Astrocyte of the spinal cord (primary cell): Measurements from ENCODE around the gene SS18L1.

Experiments used
- DNase-seq: peaks from one replicate; pipeline ENCODE4 v3.0.0; 2011; ENCODE audit warnings: low read depth, low spot score
- H3K4me3 ChIP-seq: 2 replicates; pipeline ENCODE4 v1.5.1; 2011; ENCODE audit warnings: low read depth, mild to moderate bottlenecking, low read length, moderate library complexity
- in situ Hi-C: cut with HindIII; loops from 2 replicates; pipeline ENCODE4 v1.10.0; 2017; ENCODE audit warnings: low sequenced_read_pairs
- TF ChIP-seq, protein P1 (sequence below): IDR thresholded peaks from 2 replicates; pipeline ENCODE4 v1.5.1; 2012; ENCODE audit warnings: low read depth, mild to moderate bottlenecking, low read length, inconsistent platforms

The SS18L1 gene

DNA sequence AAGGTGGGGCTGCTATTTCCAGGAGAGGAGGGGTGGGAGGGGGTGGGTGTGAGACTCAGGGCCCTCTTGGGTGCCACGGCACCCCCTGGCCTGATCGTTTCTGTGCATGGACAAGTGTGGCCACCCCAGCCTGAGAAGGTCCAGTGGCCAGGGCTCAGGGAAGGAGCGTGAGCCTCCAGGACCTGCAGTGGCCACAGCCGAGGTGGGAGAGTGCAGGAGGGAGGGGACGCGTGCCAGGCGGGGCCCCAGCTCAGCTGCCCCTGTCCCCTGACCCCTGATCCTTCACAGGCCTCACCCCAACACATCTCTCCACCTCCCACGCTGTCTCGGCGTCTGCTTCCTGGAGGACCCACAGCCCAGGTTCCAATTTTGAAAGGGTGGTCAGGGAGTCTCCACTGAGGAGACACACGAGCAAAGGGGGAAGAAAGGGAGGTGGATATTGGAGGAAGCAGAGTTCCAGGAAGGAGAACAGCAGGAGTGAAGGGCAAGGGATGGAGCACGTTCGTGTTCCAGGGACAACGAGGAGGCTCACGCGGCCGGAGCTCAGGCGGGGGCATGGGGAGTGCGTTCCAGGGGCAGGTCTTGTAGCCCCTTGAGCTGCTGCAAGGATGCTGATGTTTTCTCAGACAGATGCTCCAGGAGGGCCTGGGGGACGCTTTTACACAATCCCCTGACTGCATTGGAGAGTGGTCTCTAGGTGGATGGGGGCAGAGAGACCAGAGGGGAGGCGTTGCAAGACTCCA, 80.7 kb downstream of the SS18L1 start:
- in situ Hi-C loops = no loop called here
- TF ChIP-seq, protein P1, sequence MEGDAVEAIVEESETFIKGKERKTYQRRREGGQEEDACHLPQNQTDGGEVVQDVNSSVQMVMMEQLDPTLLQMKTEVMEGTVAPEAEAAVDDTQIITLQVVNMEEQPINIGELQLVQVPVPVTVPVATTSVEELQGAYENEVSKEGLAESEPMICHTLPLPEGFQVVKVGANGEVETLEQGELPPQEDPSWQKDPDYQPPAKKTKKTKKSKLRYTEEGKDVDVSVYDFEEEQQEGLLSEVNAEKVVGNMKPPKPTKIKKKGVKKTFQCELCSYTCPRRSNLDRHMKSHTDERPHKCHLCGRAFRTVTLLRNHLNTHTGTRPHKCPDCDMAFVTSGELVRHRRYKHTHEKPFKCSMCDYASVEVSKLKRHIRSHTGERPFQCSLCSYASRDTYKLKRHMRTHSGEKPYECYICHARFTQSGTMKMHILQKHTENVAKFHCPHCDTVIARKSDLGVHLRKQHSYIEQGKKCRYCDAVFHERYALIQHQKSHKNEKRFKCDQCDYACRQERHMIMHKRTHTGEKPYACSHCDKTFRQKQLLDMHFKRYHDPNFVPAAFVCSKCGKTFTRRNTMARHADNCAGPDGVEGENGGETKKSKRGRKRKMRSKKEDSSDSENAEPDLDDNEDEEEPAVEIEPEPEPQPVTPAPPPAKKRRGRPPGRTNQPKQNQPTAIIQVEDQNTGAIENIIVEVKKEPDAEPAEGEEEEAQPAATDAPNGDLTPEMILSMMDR = no peak
- DNase-seq = no peak
- H3K4me3 ChIP-seq = no peak overlapping the region

DNA sequence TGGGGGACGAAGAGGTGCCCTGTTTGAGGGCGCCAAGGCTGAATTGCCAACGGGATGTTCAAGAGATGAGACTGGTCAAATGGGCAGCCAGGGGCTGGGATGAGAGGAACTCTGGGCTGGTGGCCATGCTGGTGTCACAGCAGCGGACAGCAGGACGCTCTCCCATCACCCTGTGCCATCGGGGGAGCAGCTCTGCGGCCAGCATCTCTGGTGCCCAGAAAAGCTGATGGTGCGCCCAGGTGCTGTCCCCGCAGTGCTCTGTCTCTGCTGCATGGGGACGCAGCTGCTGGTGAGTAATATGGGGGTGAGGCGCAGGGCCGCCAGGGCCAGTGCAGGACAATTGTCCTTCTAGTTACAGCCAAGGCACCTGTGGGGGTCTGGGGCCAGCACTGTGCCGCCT, 81.5 kb downstream of the SS18L1 start:
- TF ChIP-seq, protein P1 = no peak
- no peak overlapping the region for H3K4me3 ChIP-seq
- in situ Hi-C loops = no loop called here
- DNase-seq = no peak

DNA sequence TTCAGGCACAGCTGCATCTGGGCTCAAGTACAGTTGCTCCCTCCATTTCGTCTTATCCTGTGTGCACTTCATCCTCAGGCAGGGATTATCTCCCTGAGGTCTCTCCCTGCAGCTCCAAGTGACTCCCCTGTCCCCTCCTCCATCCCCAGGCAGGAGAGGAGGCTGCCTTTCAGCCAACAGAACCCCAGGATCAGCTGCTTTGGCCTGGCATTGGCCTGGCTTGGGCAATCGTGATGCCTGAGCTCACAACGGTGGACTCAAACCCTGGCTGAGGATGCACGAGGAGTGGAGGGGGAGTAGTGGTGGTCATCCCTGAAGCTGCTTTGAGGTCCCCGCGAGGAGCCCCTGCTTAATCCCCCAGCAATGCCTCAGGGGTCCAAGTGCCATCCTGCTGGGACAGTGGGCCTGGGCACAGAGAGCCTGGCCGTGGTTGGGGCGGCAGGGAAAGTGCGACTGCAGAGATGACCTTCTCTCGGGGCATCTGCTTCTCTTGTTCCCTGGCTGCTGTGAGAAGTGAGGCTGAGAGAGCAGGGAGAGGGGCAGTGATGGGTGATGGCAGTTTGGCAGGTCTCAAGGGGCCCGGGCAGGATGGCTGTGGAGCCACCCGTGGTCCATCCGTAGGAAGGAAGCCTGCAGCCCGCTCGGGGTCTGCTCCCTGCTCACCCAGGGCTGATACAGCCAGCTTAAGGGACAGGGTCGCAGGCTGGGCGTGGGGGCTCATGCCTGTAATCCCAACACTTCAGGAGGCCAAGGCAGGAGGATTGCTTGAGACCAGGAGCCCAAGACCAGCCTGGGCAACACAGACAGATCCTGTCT, 82.5 kb downstream of the SS18L1 start:
- DNase-seq = no peak
- no peak overlapping the region for H3K4me3 ChIP-seq
- in situ Hi-C loops = no loop called here
- TF ChIP-seq, protein P1 = no peak

DNA sequence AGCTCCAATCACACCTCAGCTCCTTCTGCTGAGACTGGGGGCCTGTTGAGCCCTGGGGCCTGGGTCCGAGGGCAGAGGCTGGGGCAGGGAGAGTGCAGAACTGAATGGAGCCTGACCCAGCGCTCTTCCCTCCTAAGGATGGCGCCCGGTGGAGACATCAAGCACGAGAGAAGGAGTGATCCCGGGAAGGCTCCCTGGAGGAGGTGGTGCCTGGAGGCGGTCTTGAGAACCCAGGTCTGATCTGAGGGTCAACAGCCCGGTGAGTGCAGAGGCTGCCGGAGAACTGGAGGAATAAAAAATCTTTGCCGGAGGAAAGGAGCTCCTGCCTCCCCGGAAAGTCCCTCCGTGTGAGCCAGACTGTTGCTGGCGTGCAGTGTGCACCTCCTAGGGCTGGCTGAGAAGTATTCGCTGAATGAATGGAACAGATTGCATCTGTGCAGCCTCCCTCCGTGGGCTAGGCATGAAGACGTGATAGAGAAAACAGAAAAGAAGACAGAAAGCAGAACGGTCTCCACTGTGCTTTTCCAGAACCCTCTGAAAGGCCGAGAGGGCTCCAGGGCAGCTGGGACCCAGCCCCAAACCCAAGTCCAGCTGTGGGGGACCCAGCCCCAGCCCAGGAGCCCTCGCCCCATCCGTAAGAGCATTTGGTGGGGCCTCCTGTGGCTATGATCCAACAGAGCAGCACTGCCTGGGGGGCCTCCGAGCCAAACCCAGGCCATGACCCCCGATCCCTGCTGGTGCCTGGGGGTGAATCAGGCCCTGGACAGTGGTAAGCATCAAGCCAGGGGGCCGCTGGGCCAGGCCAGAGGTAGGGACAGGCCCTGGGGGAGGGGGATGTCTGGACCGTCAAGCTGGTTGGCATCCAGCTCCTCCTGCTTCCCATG, 83.4 kb downstream of the SS18L1 start:
- TF ChIP-seq, protein P1 = no peak
- DNase-seq = no peak
- in situ Hi-C loops = no loop called here
- no peak overlapping the region for H3K4me3 ChIP-seq

DNA sequence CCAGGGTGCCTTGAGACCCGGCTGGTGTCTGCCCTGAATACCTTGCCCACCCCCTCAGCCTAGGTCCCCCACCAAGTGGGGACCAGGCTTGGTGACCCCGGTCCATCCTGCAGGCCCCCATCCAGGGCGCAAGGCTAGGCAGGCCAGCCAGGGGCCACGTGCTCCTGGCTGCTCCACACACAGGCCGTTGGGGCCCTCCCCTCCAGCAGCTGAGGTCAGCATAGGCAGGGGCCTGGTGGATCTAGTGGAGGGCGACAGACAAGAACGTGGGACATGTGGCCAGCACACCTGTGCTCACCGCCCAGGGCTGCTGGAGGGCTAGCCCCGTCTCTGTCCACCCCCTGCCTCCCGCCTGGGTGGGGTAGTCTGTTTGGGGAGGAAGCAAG, 84.0 kb downstream of the SS18L1 start:
- H3K4me3 ChIP-seq = no peak overlapping the region
- in situ Hi-C loops = no loop called here
- TF ChIP-seq, protein P1 = no peak
- no peak for DNase-seq
